ENCODE results near the gene TIMP2. TPM values are rescaled to one million over a fixed set of nuclear protein-coding genes. Genes with fewer than 3 reads are reported as not detected.

Gene TIMP2
- total and polyA plus RNA-seq, 8 donors = 22.2 to 128 (median 51.0) TPM

GRCh38 chr17:78818152-78818846 is 106.9 kb downstream of the TIMP2 start:
- FAIRE-seq = no peak
- intact Hi-C loops (cut with DNase I) = no loop called here
- no peaks in the 10 kb centered on the region for H3K9me3 ChIP-seq
- WGBS, 2 donors = 80 to 82% methylated on average over 19 of the region's 19 CpGs
- no peak for ATAC-seq
- H3K4me3 ChIP-seq = no peak overlapping the region
- H3K27ac ChIP-seq = no peak overlapping the region
- DNase-seq = peak in 1 of 6 donors; percentile 13
- H3K36me3 ChIP-seq = peaks cover 4 to 97% (median 52%) of the 10 kb centered on the region in 3 donors
- H3K27me3 ChIP-seq = no peaks in the 10 kb centered on the region
- H3K4me1 ChIP-seq = no peaks in the 10 kb centered on the region
- TF ChIP-seq CTCF (IDR thresholded peaks at IDR 0.05) = no peak

GRCh38 chr17:78817123-78817522 is 108.1 kb downstream of the TIMP2 start:
- Histone ChIP-seq H3K27me3 (no peaks in the 10 kb centered on the region), H3K4me1 (no peaks in the 10 kb centered on the region), H3K27ac (no peak overlapping the region), H3K36me3 (peaks cover 4 to 99% (median 58%) of the 10 kb centered on the region in 3 donors), H3K9me3 (no peaks in the 10 kb centered on the region), H3K4me3 (no peak overlapping the region)
- no peak for FAIRE-seq
- ATAC-seq = peak in 2 of 4 donors; percentile 13 to 22
- intact Hi-C loops (cut with DNase I) = no loop called here
- no peak for TF ChIP-seq CTCF (IDR thresholded peaks at IDR 0.05)
- 87 to 92% methylated on average over 6 of the region's 6 CpGs for WGBS, 2 donors
- peak in 1 of 6 donors; percentile 3 for DNase-seq

GRCh38 chr17:78815696-78816095 is 109.5 kb downstream of the TIMP2 start:
- intact Hi-C loops (cut with DNase I) = no loop called here
- no peaks in the 10 kb centered on the region for H3K4me1 ChIP-seq
- no peak for ATAC-seq
- no peak overlapping the region for H3K4me3 ChIP-seq
- whole genome bisulfite sequencing, 2 donors = 79 to 92% methylated on average over 7 of the region's 7 CpGs
- no peak for DNase-seq
- FAIRE-seq = no peak
- H3K36me3 ChIP-seq = peaks cover 8 to 99% (median 65%) of the 10 kb centered on the region in 3 donors
- H3K27me3 ChIP-seq = no peaks in the 10 kb centered on the region
- no peak overlapping the region for H3K27ac ChIP-seq
- TF ChIP-seq CTCF (IDR thresholded peaks at IDR 0.05) = no peak
- H3K9me3 ChIP-seq = no peaks in the 10 kb centered on the region

GRCh38 chr17:78812855-78813254 is 112.3 kb downstream of the TIMP2 start:
- peak in 1 of 4 donors; percentile 30 for ATAC-seq

More at GRCh38 chr17:78812855-78813254, 112.3 kb downstream of the TIMP2 start:
- WGBS, 2 donors = 78 to 86% methylated on average over 8 of the region's 8 CpGs
- no peak overlapping the region for H3K27ac ChIP-seq
- H3K4me1 ChIP-seq = no peaks in the 10 kb centered on the region
- H3K27me3 ChIP-seq = no peaks in the 10 kb centered on the region
- H3K9me3 ChIP-seq = no peaks in the 10 kb centered on the region
- peaks cover 11 to 95% (median 61%) of the 10 kb centered on the region in 3 donors for H3K36me3 ChIP-seq
- DNase-seq = no peak
- no peak overlapping the region for H3K4me3 ChIP-seq
- no peak for FAIRE-seq
- intact Hi-C loops (cut with DNase I) = no loop called here
- TF ChIP-seq CTCF (IDR thresholded peaks at IDR 0.05) = no peak
